ENCODE data around the gene GCH1.
"Not testable (repeated sequence)": the region's sequence is repeated elsewhere in the genome, so short reads cannot be mapped to it uniquely, and the experiment has no call there.

The GCH1 gene

DNA sequence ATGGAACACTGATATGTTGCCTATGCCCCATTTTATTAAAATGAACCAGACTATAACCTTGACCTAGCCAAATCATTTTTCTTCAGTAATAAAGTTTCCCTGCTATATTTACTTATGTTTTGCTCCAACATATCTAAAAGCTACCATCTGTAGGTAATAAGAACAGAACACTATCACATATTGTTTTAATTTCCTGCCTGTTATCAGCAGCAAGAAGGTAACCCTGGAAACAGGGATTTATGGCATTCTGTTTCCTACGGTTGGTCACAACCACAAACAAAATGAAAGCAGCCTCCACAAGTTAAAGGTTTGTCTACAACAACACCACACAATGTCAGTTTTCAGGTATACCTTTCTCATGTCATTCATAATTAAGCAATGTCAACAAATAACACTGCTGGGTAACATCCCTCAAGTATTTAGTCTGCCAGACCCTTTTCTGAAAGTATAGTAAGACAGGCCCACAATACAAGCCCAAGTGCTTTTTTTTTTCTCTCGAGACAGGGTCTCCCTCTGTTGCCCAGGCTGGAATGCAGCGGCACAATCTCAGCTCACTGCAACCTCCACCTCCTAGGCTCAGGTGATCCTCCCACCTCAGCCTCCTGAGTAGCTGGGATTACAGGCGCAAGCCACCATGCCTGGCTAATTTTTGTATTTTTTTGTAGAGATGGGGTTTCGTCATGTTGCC lies 25.5 kb downstream of the GCH1 start:
- no peaks in the 10 kb centered on the region for H3K4me1 ChIP-seq
- no peak overlapping the region for H3K4me3 ChIP-seq (ENCODE audit: low read depth, low read length)
- H3K9ac ChIP-seq, result no peak overlapping the region
- H3K4me2 ChIP-seq (ENCODE audit: low read length), result no peak overlapping the region
- H3K79me2 ChIP-seq, result no peaks in the 10 kb centered on the region
- no peak overlapping the region for H2AFZ ChIP-seq
- no peaks in the 10 kb centered on the region for H3K9me3 ChIP-seq (ENCODE audit: control insufficient read depth, low read length)
- no peak for TF ChIP-seq CTCF (IDR thresholded peaks at IDR 0.05)
- H3K27ac ChIP-seq, result no peak overlapping the region
- H3K36me3 ChIP-seq (ENCODE audit: control insufficient read depth, insufficient read depth, low read length), result no peaks in the 10 kb centered on the region
- H3K27me3 ChIP-seq (ENCODE audit: control insufficient read depth, insufficient read depth, low read length), result no peaks in the 10 kb centered on the region

DNA sequence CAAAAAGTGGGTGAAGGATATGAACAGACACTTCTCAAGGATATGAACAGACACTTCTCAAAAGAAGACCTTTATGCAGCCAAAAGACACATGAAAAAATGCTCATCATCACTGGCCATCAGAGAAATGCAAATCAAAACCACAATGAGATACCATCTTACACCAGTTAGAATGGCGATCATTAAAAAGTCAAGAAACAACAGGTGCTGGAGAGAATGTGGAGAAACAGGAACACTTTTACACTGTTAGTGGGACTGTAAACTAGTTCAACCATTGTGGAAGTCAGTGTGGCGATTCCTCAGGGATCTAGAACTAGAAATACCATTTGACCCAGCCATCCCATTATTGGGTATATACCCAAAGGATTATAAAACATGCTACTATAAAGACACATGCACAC lies 27.0 kb downstream of the GCH1 start:
- not testable (repeated sequence) for H3K27me3 ChIP-seq (ENCODE audit: control insufficient read depth, insufficient read depth, low read length); H3K4me3 ChIP-seq (ENCODE audit: low read depth, low read length); H3K9me3 ChIP-seq (ENCODE audit: control insufficient read depth, low read length); H3K9ac ChIP-seq; H3K4me1 ChIP-seq; H3K36me3 ChIP-seq (ENCODE audit: control insufficient read depth, insufficient read depth, low read length); H3K27ac ChIP-seq; H2AFZ ChIP-seq; H3K79me2 ChIP-seq; H3K4me2 ChIP-seq (ENCODE audit: low read length)

GRCh38 chr14:54870154-54871090 lies 32.2 kb downstream of the GCH1 start:
- H3K79me2 ChIP-seq; H3K36me3 ChIP-seq (ENCODE audit: control insufficient read depth, insufficient read depth, low read length); H3K27me3 ChIP-seq (ENCODE audit: control insufficient read depth, insufficient read depth, low read length); H3K4me1 ChIP-seq; H3K9me3 ChIP-seq (ENCODE audit: control insufficient read depth, low read length); H3K9ac ChIP-seq: not testable (repeated sequence)
- H3K4me2 ChIP-seq (ENCODE audit: low read length), result peak overlapping the region; percentile 31
- peak overlapping the region; percentile 25 for H3K27ac ChIP-seq
- peak overlapping the region; percentile 71 for H2AFZ ChIP-seq
- peak overlapping the region; percentile 50 for H3K4me3 ChIP-seq (ENCODE audit: low read depth, low read length)

DNA sequence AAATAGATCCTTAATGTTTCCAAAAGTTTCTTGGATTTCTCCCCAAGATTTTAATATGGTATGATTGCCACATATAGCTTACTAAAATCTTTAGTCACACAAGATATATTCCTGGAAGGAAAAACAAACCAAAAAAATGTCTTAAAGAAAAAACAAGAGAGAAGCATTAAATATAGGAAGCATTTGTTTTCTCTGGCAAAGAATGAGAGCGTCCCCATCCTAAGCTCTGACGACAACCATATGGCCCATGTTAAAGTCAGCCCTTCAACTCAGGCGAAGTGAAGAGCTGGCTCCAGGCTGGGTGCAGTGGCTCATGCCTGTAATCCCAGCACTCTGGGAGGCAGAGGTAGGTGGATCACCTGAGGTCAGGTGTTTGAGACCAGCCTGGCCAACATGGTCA lies 35.6 kb downstream of the GCH1 start:
- no peaks in the 10 kb centered on the region for H3K4me1 ChIP-seq

DNA sequence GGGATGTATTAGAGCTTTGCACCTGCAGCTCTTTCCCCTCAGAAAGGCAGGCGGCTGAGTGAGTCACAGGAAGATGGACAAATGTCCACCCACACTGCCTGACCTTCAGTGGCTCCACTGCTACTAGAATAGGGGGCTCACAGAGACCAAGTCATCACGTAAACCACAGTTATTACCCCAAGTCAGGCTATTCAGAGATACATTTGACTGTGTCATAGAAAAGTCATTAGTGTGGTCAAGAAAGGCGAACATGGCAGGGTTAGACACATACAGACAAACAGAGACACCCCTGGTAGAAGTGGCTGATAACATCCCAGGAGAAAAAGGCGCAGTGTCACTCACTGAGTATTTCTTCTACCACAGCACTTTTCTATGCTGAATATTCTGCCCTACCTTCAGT lies 36.0 kb downstream of the GCH1 start:
- H3K27ac ChIP-seq, result no peak overlapping the region

More for the DNA sequence above, 35.6 kb downstream of the GCH1 start:
- no peaks in the 10 kb centered on the region for H3K9me3 ChIP-seq (ENCODE audit: control insufficient read depth, low read length)
- H3K4me2 ChIP-seq (ENCODE audit: low read length), result no peak overlapping the region
- no peak for TF ChIP-seq CTCF (IDR thresholded peaks at IDR 0.05)
- no peaks in the 10 kb centered on the region for H3K79me2 ChIP-seq
- no peaks in the 10 kb centered on the region for H3K36me3 ChIP-seq (ENCODE audit: control insufficient read depth, insufficient read depth, low read length)
- no peak overlapping the region for H3K9ac ChIP-seq
- no peak overlapping the region for H2AFZ ChIP-seq
- no peaks in the 10 kb centered on the region for H3K27me3 ChIP-seq (ENCODE audit: control insufficient read depth, insufficient read depth, low read length)
- no peak overlapping the region for H3K4me3 ChIP-seq (ENCODE audit: low read depth, low read length)
- no peak overlapping the region for H3K27ac ChIP-seq

More for the DNA sequence above, 36.0 kb downstream of the GCH1 start:
- TF ChIP-seq CTCF (IDR thresholded peaks at IDR 0.05), result no peak
- Histone ChIP-seq H3K27me3 (ENCODE audit: control insufficient read depth, insufficient read depth, low read length) (no peaks in the 10 kb centered on the region), H3K4me1 (no peaks in the 10 kb centered on the region), H3K9me3 (ENCODE audit: control insufficient read depth, low read length) (no peaks in the 10 kb centered on the region), H3K79me2 (no peaks in the 10 kb centered on the region), H3K9ac (no peak overlapping the region), H2AFZ (no peak overlapping the region), H3K36me3 (ENCODE audit: control insufficient read depth, insufficient read depth, low read length) (no peaks in the 10 kb centered on the region), H3K4me3 (ENCODE audit: low read depth, low read length) (no peak overlapping the region), H3K4me2 (ENCODE audit: low read length) (no peak overlapping the region)
